HEK293 (cell line): Measurements from ENCODE around the gene FOXI2.

ENCODE experiments used
- CTCF ChIP-seq: fragments of 450-650 bp; formaldehyde crosslinking; IDR thresholded peaks from 2 replicates; pipeline ENCODE4 v1.5.1; 2016; ENCODE audit warnings: missing biosample characterization, missing genetic modification characterization
- MEIS1 ChIP-seq: sonication (generic); formaldehyde crosslinking; IDR thresholded peaks from 2 replicates; pipeline ENCODE4 v1.8.1; 2022; ENCODE audit warnings: missing genetic modification reagents, mild to moderate bottlenecking, borderline replicate concordance
- ZBTB7A ChIP-seq: fragments of 450-650 bp; formaldehyde crosslinking; IDR thresholded peaks from 2 replicates; pipeline ENCODE4 v1.5.1; 2016; ENCODE audit warnings: low read depth, missing biosample characterization, missing genetic modification characterization
- ZNF274 ChIP-seq, 2 experiments: fragments of 200-500 bp in 1 of 2; fragments of 450-650 bp in 1 of 2; sonication (Bioruptor generic) in 1 of 2; formaldehyde crosslinking in 1 of 2; IDR thresholded peaks; 2 replicates each; pipeline versions ENCODE4 v1.5.1 to v1.6.1; 2014 to 2016; ENCODE audit warnings: borderline replicate concordance in 1 of 2, inconsistent platforms in 1 of 2, low read length in 1 of 2, missing biosample characterization in 1 of 2, missing genetic modification characterization in 1 of 2

DNA sequence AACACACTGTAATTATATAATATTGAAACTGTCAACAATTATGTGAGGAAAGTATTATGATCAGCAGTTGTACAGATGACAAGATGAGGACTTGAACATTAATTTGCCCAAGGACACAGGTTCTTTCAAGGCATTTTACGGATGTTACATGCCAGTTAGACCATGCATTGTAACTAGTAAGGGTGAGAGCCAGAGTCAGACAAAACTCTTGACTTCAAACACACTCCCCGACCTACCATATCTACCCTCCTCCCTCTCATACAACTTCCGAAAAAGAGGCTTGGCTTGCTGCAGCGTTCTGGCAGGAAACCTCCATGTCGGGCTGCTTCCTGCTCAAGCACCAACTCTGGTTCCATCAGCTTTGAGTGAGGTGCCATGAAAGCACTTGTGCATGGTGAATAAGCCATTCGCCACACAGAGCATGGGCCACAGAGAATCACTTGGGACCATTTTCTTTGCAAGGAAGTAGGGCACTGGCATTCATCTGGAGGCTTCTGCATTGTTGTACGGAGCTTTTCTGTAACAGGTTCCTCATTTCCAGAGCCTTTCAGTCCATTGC is 53.2 kb downstream of the FOXI2 start:
- TF ChIP-seq ZNF274 (IDR thresholded peaks at IDR 0.05; ENCODE audit: low read length) (no peak), ZNF274 (tag by site-specific recombination; IDR thresholded peaks at IDR 0.05; ENCODE audit: borderline replicate concordance) (no peak), CTCF (no peak), MEIS1 (CRISPR knock-in tag) (no peak), ZBTB7A (no peak)
